Endothelial cell of umbilical vein (primary cell): Measurements from ENCODE around the gene PKP4. TPM values are rescaled to one million over a fixed set of nuclear protein-coding genes. Genes with fewer than 3 reads are reported as not detected.

Experiments
- BruUV-seq: library from RNA; stranded (reverse); fragments of 400-500 nt; replicated peaks from 2 replicates; lab custom pipeline; 2021; lab: Mats Ljungman, UMichigan
- CTCF ChIA-PET: fragments of 300-600, 350-600 bp; sonication (Branson Sonifier 250); formaldehyde crosslinking; loops from one replicate; lab custom pipeline; 2021; ENCODE audit warnings: antibody characterized with exemption, inconsistent platforms; lab: Charles Lee
- POLR2A ChIA-PET: fragments of 300-600, 350-600 bp; sonication (Branson Sonifier 250); formaldehyde crosslinking; loops from one replicate; lab custom pipeline; 2021; ENCODE audit warnings: antibody characterized with exemption, inconsistent platforms; lab: Charles Lee
- DNase-seq: peaks from one replicate; pipeline ENCODE4 v3.0.0-alpha.2; 2011; ENCODE audit warnings: low read depth, low spot score
- FAIRE-seq: peaks from 2 replicates; lab custom pipeline; 2011; peaks lifted over from hg19 to GRCh38; lab: Jason Lieb, UNC
- H2AFZ ChIP-seq: 2 replicates; pipeline ENCODE4 v1.6.0; 2012; ENCODE audit warnings: low read depth, low read length, control low read depth, inconsistent platforms
- H3K27ac ChIP-seq: 2 replicates; pipeline ENCODE4 v1.5.1; 2011; ENCODE audit warnings: low read depth, mild to moderate bottlenecking, control low read depth, low read length, moderate library complexity; ENCODE audit not compliant: insufficient read depth
- H3K27me3 ChIP-seq, 2 experiments: 2 replicates each; pipeline versions ENCODE4 v1.6.0 to v1.6.1; 2011; ENCODE audit warnings: low read length in 2 of 2, mixed read lengths in 1 of 2; ENCODE audit not compliant: control insufficient read depth in 2 of 2, insufficient read depth in 2 of 2
- H3K36me3 ChIP-seq, 2 experiments: 2 replicates in 1 of 2; 3 replicates in 1 of 2; pipeline ENCODE4 v1.5.1; 2011; ENCODE audit warnings: low read length in 2 of 2, mild to moderate bottlenecking in 1 of 2, moderate library complexity in 1 of 2; ENCODE audit not compliant: control insufficient read depth in 2 of 2, insufficient read depth in 2 of 2; ENCODE audit errors: extremely low read depth in 1 of 2
- H3K4me1 ChIP-seq: 3 replicates; pipeline ENCODE4 v1.5.1; 2011; ENCODE audit warnings: mild to moderate bottlenecking, low read length; ENCODE audit not compliant: control insufficient read depth, insufficient read depth; ENCODE audit errors: extremely low read depth
- H3K4me2 ChIP-seq: 2 replicates; pipeline ENCODE4 v1.6.1; 2011; ENCODE audit warnings: low read length, control low read depth, mixed read lengths; ENCODE audit not compliant: insufficient read depth
- H3K4me3 ChIP-seq, 3 experiments: fragments of 200-600 bp in 1 of 3; sonication (generic), shearing (Covaris generic) in 1 of 3; replicated peaks in 1 of 3; 2 replicates each; pipeline ENCODE4 v1.5.1; 2011 to 2016; ENCODE audit warnings: control low read depth in 3 of 3, low read length in 3 of 3, mild to moderate bottlenecking in 2 of 3, inconsistent platforms in 1 of 3, low read depth in 1 of 3, moderate library complexity in 1 of 3; ENCODE audit not compliant: insufficient read depth in 1 of 3
- H3K79me2 ChIP-seq: 2 replicates; pipeline ENCODE4 v1.6.0; 2012; ENCODE audit warnings: low read length, inconsistent platforms; ENCODE audit not compliant: control insufficient read depth, insufficient read depth
- H3K9ac ChIP-seq: replicated peaks from 2 replicates; pipeline ENCODE3; 2011; ENCODE audit warnings: low read length, control low read depth; ENCODE audit not compliant: insufficient read depth; ENCODE audit errors: extremely low read depth
- H3K9me1 ChIP-seq: replicated peaks from 3 replicates; pipeline ENCODE4 v1.6.0; 2011; ENCODE audit warnings: mild to moderate bottlenecking, low read length; ENCODE audit not compliant: control insufficient read depth, insufficient read depth; ENCODE audit errors: extremely low read depth
- H3K9me3 ChIP-seq: replicated peaks from 2 replicates; pipeline ENCODE4 v1.5.1; 2012; ENCODE audit warnings: low read length, inconsistent platforms; ENCODE audit not compliant: control insufficient read depth, insufficient read depth
- H4K20me1 ChIP-seq: replicated peaks from 2 replicates; pipeline ENCODE3; 2011; ENCODE audit warnings: mild to moderate bottlenecking, low read length; ENCODE audit not compliant: control insufficient read depth, insufficient read depth; ENCODE audit errors: extremely low read depth
- EZH2 ChIP-seq: IDR thresholded peaks from 2 replicates; pipeline ENCODE4 v1.6.1; 2012; ENCODE audit warnings: borderline replicate concordance, low read depth, mild to moderate bottlenecking, moderate library complexity, low read length, inconsistent platforms; ENCODE audit not compliant: severe bottlenecking
- FOS ChIP-seq: IDR thresholded peaks from 2 replicates; pipeline ENCODE4 v1.6.1; 2011; ENCODE audit warnings: mild to moderate bottlenecking, low read length, moderate library complexity, borderline replicate concordance; ENCODE audit not compliant: insufficient read depth
- GATA2 ChIP-seq: IDR thresholded peaks from 2 replicates; pipeline ENCODE4 v1.7.0; 2011; ENCODE audit warnings: low read depth, mild to moderate bottlenecking, moderate library complexity, mixed read lengths, low read length; ENCODE audit not compliant: insufficient read length, insufficient read depth
- JUN ChIP-seq: IDR thresholded peaks from 2 replicates; pipeline ENCODE4 v1.6.1; 2011; ENCODE audit warnings: borderline replicate concordance, low read depth; ENCODE audit not compliant: insufficient read length, insufficient read depth
- MYC ChIP-seq: IDR thresholded peaks from one replicate; pipeline ENCODE4 v1.6.1; 2011; ENCODE audit warnings: mild to moderate bottlenecking, low read depth, low read length
- POLR2A ChIP-seq: IDR thresholded peaks from 2 replicates; pipeline ENCODE4 v1.6.1; 2012; ENCODE audit warnings: low read depth, mild to moderate bottlenecking, control low read depth, low read length
- POLR2AphosphoS5 ChIP-seq: IDR thresholded peaks from 2 replicates; pipeline ENCODE4 v1.6.1; 2012; ENCODE audit warnings: low read depth, mild to moderate bottlenecking, control low read depth, low read length, moderate library complexity; ENCODE audit not compliant: insufficient read depth
- dilution Hi-C: fragments of 300-500 bp; cut with MboI; formaldehyde crosslinking; loops from one replicate; pipeline ENCODE4 v1.15.0; 2019; ENCODE audit warnings: low sequenced_read_pairs; ENCODE audit not compliant: extremely low pct_ligation_motif_present
- intact Hi-C: fragments of 100-400 bp; cut with micrococcal nuclease; formaldehyde crosslinking; loops from one replicate; pipeline ENCODE4 v1.10.0; 2022
- polyA plus RNA-seq, 4 experiments: library from polyadenylated mRNA; depleted of rRNA in 3 of 4; stranded (reverse) in 3 of 4; unstranded in 1 of 4; fragments of >200 nt; gene quantifications; 2 replicates each; pipeline versions ENCODE4 v1.2.1 to v1.2.3, GENCODE V29; 2011 to 2012; ENCODE audit warnings: missing spikeins in 1 of 4
- total RNA-seq: library from RNA; stranded (reverse); gene quantifications from 2 replicates; pipeline ENCODE4 v1.2.3, GENCODE V29; 2021
- TF ChIP-seq, protein P1 (sequence below): IDR thresholded peaks from 2 replicates; pipeline ENCODE4 v1.6.1; 2011; ENCODE audit not compliant: insufficient read depth, insufficient read length
- TF ChIP-seq, protein P2 (sequence below), 2 donors: IDR thresholded peaks; 1 replicate in 1 of 2; 2 replicates in 1 of 2; pipeline ENCODE4 v1.5.1; 2011; ENCODE audit warnings: low read length in 2 of 2, mild to moderate bottlenecking in 2 of 2, moderate library complexity in 2 of 2, control low read depth in 1 of 2, inconsistent platforms in 1 of 2, low read depth in 1 of 2; ENCODE audit not compliant: insufficient read depth in 1 of 2; ENCODE audit errors: extremely low read depth in 1 of 2

Gene PKP4
- total and polyA plus RNA-seq, 2 donors (not counting 3 experiments of a cell fraction or from before 2014, with no cell fraction given) = 35.4 to 68.5 TPM

DNA sequence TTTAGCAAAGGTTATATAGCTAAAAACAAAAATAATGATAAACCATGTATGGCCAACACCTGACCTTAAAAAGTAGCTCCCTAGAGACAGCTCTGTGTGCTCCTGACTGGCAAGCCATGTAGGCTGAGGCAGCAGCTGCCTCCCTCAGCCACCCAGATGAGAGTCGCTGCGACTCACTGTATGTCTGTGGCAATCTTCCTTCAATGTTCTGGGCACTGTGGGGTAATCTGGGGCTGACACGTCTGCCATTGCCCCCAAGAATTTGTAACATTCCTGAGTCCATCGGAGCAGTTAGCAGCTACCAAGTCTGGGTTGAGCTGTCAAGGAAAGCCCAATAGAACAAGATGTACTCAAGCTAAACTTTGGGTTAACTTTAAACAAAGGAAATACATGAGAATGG lies 232.0 kb downstream of the PKP4 start:
- ChIA-PET POLR2A (no interaction called here), CTCF (interaction anchor here (1.0 to 2.2 kb wide), 3 partner anchors 22 to 35 kb away, joined by 3 to 4 read pairs (median 3); no protein-coding TSS in a partner anchor)
- FAIRE-seq = no peak
- Histone ChIP-seq H3K4me1 (no peaks in the 10 kb centered on the region), H3K27me3 (no peaks in the 10 kb centered on the region), H3K9ac (no peak overlapping the region), H3K9me3 (no peaks in the 10 kb centered on the region), H3K27ac (no peak overlapping the region), H3K4me2 (no peak overlapping the region), H4K20me1 (no peaks in the 10 kb centered on the region), H2AFZ (no peak overlapping the region), H3K9me1 (no peaks in the 10 kb centered on the region), H3K79me2 (no peaks in the 10 kb centered on the region), H3K36me3 (no peaks in the 10 kb centered on the region), H3K4me3 (no peak overlapping the region)
- intact Hi-C loops (no loop called here), dilution Hi-C loops (no loop called here)
- no TSS peak for BruUV-seq
- TF ChIP-seq FOS (no peak), MYC (no peak)
- TF ChIP-seq, protein P1, sequence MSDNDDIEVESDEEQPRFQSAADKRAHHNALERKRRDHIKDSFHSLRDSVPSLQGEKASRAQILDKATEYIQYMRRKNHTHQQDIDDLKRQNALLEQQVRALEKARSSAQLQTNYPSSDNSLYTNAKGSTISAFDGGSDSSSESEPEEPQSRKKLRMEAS = no peak
- DNase-seq = no peak

DNA sequence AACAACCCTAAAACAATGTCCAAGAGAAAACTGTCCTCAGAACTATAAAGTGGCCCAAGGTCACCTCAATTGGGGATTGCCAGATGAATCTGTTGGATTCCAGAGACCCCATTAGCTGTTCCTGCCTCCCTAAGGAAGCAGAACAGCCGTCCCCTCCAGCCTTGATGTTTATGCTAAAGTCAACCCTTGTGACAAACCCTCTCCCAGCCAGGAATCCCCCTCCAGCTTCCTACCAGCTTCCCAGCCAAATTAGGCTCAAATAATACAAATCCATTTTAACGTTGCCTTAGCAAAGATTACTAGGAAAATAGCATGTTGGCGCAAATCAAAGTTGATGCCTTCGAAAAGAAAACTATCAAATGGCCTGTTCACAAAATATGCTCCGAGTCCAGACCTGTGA lies 232.6 kb downstream of the PKP4 start:
- no TSS peak for BruUV-seq
- CTCF ChIA-PET = interaction anchor here (1.0 to 1.6 kb wide), 2 partner anchors 29 to 34 kb away, joined by 3 read pairs; no protein-coding TSS in a partner anchor
- POLR2A ChIA-PET = no interaction called here

More for the DNA sequence above, 232.6 kb downstream of the PKP4 start:
- Histone ChIP-seq H3K79me2 (no peaks in the 10 kb centered on the region), H2AFZ (no peak overlapping the region), H3K9me1 (no peaks in the 10 kb centered on the region), H3K27ac (no peak overlapping the region), H3K9me3 (no peaks in the 10 kb centered on the region), H3K4me3 (no peak overlapping the region), H3K4me2 (no peak overlapping the region), H3K4me1 (no peaks in the 10 kb centered on the region), H3K27me3 (no peaks in the 10 kb centered on the region), H3K9ac (no peak overlapping the region), H3K36me3 (no peaks in the 10 kb centered on the region), H4K20me1 (no peaks in the 10 kb centered on the region)
- no peak for TF ChIP-seq JUN
- TF ChIP-seq, protein P1 = no peak
- TF ChIP-seq POLR2A = no peak
- no peak for TF ChIP-seq EZH2
- TF ChIP-seq, protein P2, sequence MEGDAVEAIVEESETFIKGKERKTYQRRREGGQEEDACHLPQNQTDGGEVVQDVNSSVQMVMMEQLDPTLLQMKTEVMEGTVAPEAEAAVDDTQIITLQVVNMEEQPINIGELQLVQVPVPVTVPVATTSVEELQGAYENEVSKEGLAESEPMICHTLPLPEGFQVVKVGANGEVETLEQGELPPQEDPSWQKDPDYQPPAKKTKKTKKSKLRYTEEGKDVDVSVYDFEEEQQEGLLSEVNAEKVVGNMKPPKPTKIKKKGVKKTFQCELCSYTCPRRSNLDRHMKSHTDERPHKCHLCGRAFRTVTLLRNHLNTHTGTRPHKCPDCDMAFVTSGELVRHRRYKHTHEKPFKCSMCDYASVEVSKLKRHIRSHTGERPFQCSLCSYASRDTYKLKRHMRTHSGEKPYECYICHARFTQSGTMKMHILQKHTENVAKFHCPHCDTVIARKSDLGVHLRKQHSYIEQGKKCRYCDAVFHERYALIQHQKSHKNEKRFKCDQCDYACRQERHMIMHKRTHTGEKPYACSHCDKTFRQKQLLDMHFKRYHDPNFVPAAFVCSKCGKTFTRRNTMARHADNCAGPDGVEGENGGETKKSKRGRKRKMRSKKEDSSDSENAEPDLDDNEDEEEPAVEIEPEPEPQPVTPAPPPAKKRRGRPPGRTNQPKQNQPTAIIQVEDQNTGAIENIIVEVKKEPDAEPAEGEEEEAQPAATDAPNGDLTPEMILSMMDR (IDR thresholded peaks at IDR 0.05; ENCODE audit: extremely low read depth in 1 of 2, insufficient read depth in 1 of 2, low read depth in 1 of 2, low read length in 2 of 2) = no peak
- no peak for TF ChIP-seq GATA2
- no peak for TF ChIP-seq POLR2AphosphoS5
- no peak for TF ChIP-seq FOS
- no peak for TF ChIP-seq MYC
- DNase-seq (no peak), FAIRE-seq (no peak)
- dilution Hi-C loops (no loop called here), intact Hi-C loops (no loop called here)
